Epithelial cell of esophagus (primary cell): Measurements from ENCODE around the gene PNO1.
A peak's percentile ranks its signal among the peaks of the same experiment; 100 is the strongest.

Experiments used
- DNase-seq: peaks from one replicate; pipeline ENCODE4 v3.0.0; 2010; ENCODE audit warnings: low read depth
- H3K4me3 ChIP-seq: 2 replicates; pipeline ENCODE4 v1.5.1; 2011; ENCODE audit warnings: mild to moderate bottlenecking, low read length, control low read depth
- CTCF ChIP-seq: IDR thresholded peaks from 2 replicates; pipeline ENCODE4 v1.5.1; 2011; ENCODE audit warnings: low read depth, mild to moderate bottlenecking, low read length, control low read depth, inconsistent platforms; ENCODE audit not compliant: insufficient read depth; ENCODE audit errors: missing control alignments

The PNO1 gene

GRCh38 chr2:68121873-68122679, 35.6 kb upstream of the PNO1 start:
- no peak overlapping the region for H3K4me3 ChIP-seq

GRCh38 chr2:68122680-68122964, 35.1 kb upstream of the PNO1 start:
- no peak overlapping the region for H3K4me3 ChIP-seq
- no peak for DNase-seq
- no peak for TF ChIP-seq CTCF

More at GRCh38 chr2:68121873-68122679, 35.6 kb upstream of the PNO1 start:
- peak; percentile 81 for DNase-seq
- peak; percentile 99 for TF ChIP-seq CTCF

DNA sequence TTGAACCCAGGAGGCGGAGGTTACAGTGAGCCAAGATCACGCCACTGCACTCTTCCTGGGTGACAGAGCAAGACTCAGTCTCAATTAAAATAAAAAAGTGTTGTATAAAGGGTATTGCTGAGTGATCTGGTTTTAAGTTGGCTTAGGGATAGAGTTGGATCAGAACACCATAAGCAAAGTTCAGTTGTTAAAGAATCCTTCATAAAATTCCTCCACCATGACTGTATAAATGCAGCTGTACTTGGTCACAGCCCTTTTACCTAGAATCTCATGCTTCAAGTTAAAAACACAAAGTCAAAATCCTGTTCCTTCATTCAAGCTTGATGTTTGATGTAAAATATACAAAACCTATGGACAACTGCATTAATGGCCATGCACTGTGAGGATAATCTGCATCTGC, 33.4 kb upstream of the PNO1 start:
- TF ChIP-seq CTCF: no peak
- no peak for DNase-seq

GRCh38 chr2:68125821-68126220, 31.9 kb upstream of the PNO1 start:
- H3K4me3 ChIP-seq: no peak overlapping the region
- no peak for DNase-seq
- TF ChIP-seq CTCF: no peak

More for the DNA sequence above, 33.4 kb upstream of the PNO1 start:
- no peak overlapping the region for H3K4me3 ChIP-seq

- DNase-seq: no peak
- no peak for TF ChIP-seq CTCF
- H3K4me3 ChIP-seq: no peak overlapping the region
These were observed 31.1 kb upstream of the PNO1 start for GRCh38 chr2:68126561-68126960.

DNA sequence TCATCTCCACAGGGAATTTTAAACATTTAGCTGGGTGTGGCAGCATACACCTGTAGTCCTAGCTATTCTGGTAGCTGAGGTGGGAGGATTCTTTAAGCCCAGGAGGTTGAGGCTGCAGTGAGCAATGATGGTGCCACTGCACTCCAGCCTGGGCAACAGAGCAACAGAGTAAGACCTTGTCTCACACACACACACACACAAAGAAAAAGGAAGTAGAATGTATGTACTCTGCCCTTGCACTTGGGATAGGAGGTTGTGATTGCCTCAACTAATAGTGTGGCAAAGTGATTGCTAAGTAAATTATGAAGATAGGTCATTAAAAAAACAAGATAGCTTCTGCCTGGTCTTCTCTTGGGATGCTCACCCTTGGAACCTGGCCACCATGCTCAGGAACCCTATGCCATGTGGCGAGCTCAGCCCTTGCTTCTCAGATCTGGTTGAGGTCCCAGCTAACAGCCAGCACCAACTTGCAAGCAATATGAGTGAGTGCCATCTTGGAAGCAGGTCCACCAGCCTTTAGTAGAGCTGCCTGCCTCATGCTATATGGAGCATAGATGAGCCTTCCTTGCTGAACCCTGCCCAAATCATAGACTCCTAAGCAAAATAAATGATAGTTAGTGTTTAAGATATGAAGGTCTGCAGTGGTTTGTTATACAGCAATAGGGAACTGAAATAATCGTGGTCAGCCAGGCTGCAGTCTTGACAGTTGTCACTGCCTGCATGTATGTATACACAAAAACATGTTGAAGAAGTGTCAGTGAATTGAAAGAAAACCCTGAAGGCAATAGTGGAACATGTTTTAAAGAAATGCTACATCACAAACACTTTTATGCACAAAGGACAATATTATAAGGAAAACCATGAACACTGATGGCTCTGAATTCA, 30.1 kb upstream of the PNO1 start:
- no peak for DNase-seq
- no peak for TF ChIP-seq CTCF
- H3K4me3 ChIP-seq: no peak overlapping the region
